Heart right ventricle (tissue), 16 donors: Measurements from ENCODE around the gene RAB11A. TPM values are rescaled to one million over a fixed set of nuclear protein-coding genes. Genes with fewer than 3 reads are reported as not detected.

ENCODE experiments used
- ATAC-seq, 8 donors: fragments of 200-7000 bp; cut with Tn5 transposase; one replicate each; pipeline ENCODE4 v1.9.1; 2020; ENCODE audit warnings: mild to moderate bottlenecking in 8 of 8, moderate library complexity in 8 of 8, moderate number of reproducible peaks in 1 of 8
- DNase-seq, 2 donors: peaks; one replicate each; pipeline ENCODE4 v3.0.0-alpha.2; 2020
- H3K27ac ChIP-seq, 10 donors: fragments of 200-600 bp; sonication (generic) in 2 of 10; one replicate each; pipeline versions ENCODE4 v1.5.0 to v1.8.0; 2020 to 2022; ENCODE audit warnings: mild to moderate bottlenecking in 3 of 10
- H3K27me3 ChIP-seq, 7 donors: fragments of 200-600 bp; one replicate each; pipeline ENCODE4 v1.8.0; 2021 to 2022; ENCODE audit warnings: mild to moderate bottlenecking in 2 of 7
- H3K36me3 ChIP-seq, 9 donors: fragments of 200-600 bp; sonication (generic) in 1 of 9; one replicate each; pipeline versions ENCODE4 v1.5.0 to v1.8.0; 2020 to 2022; ENCODE audit warnings: mild to moderate bottlenecking in 2 of 9
- H3K4me1 ChIP-seq, 9 donors: fragments of 200-600 bp; sonication (generic) in 1 of 9; one replicate each; pipeline versions ENCODE4 v1.5.0 to v1.8.0; 2020 to 2022; ENCODE audit warnings: mild to moderate bottlenecking in 4 of 9
- H3K4me3 ChIP-seq, 10 donors: fragments of 200-600 bp; sonication (generic) in 2 of 10; one replicate each; pipeline versions ENCODE4 v1.5.0 to v1.8.0; 2020 to 2022; ENCODE audit warnings: mild to moderate bottlenecking in 7 of 10, moderate library complexity in 2 of 10
- H3K9me3 ChIP-seq, 11 donors: fragments of 200-600 bp in 10 of 11; sonication (generic) in 2 of 11; one replicate each; pipeline versions ENCODE4 v1.5.0 to v1.8.0; 2013 to 2022; ENCODE audit warnings: mild to moderate bottlenecking in 2 of 11, control low read depth in 1 of 11, moderate library complexity in 1 of 11
- CTCF ChIP-seq, 9 donors: fragments of 200-600 bp; sonication (generic) in 2 of 9; IDR thresholded peaks; one replicate each; pipeline versions ENCODE4 v1.5.0 to v1.8.0; 2021 to 2022; ENCODE audit warnings: antibody characterized with exemption in 9 of 9, mild to moderate bottlenecking in 5 of 9, moderate library complexity in 1 of 9
- intact Hi-C, 10 donors: fragments of 100-400 bp; cut with DNase I; formaldehyde crosslinking; loops; one replicate each; pipeline versions ENCODE4 v1.11.1 to v1.14.2; 2022
- polyA plus RNA-seq, 2 donors: library from polyadenylated mRNA; stranded (reverse); fragments of 200-250 nt; gene quantifications; one replicate each; pipeline ENCODE4 v1.2.3, GENCODE V29; 2013
- total RNA-seq, 10 donors: library from RNA; stranded (reverse); fragmentation: NEBNext Ultra II Directional in 3 of 10; extraction: Animal tissue kit (Norgen Biotek cat#: 25700) in 3 of 10; gene quantifications; one replicate each; pipeline versions ENCODE4 v1.2.1 to v1.2.4, GENCODE V29; 2021 to 2023
- donor health status: Arrhythmogenic right ventricular cardiomyopathy.
- donor health status: ischemic (EF 13 %, LVEDD 7.1; RV severe dilation, severe dysfunction).
- donor health status: healthy with polysubstance abuse.
- donor health status: DM: no; HTN: yes; CAD: no.
- donor health status: DM: no; HTN: no; CAD: no.
- donor health status: ischemic (EF 25% LVEDD 6.9; RV normal size, moderate dysfunction).
- donor health status: ischemic (EF 25% LVEDD 5.7; RV mildly dilated, moderate dysfunction).
- donor health status: healthy.
- donor health status: DM: yes; HTN: yes; CAD: no.
- donor health status: Ischemic cardiomyopathy.
- donor health status: ischemic (EF 35%, LVEDD 5.7; RV mildly dilated, moderate dysfunction).
- donor health status: nonischemic (EF 11% LVEDD 7.7; RV severe dilation, severe dysfunction).
- donor health status: DM: yes; HTN: yes; CAD: no.
- donor health status: PGD.
- donor health status: ischemic (EF 29% LVEDD 5.4; RV normal size, mild dysfunction).
- donor health status: nonischemic (EF 23%, LVEDD 6.1; RV moderate dilation, normal function).

Gene RAB11A
- total and polyA plus RNA-seq, 12 donors: 28.5 to 211 (median 150) TPM

DNA sequence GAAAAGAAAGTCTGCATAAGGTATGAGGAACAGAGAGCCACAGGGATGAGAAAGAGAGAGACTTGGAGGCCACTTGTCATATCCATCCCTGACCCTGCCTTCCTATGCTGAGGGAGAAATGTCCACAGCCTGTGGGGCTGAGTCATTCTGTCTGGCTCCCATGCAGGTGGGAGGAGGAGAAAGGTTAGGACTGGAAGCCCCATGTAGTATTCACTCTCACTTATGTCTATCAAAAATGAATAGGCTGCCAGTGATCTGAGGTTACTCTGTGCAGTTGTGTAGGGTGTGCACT lies 71.3 kb downstream of the RAB11A start:
- no peak for TF ChIP-seq CTCF (IDR thresholded peaks at IDR 0.05)
- peak overlapping the region in 7 of 10 donors; percentile 26 to 57 (median 48) for H3K27ac ChIP-seq
- intact Hi-C loops: no loop called here

More for the DNA sequence above, 71.3 kb downstream of the RAB11A start:
- Histone ChIP-seq H3K27me3 (no peaks in the 10 kb centered on the region), H3K9me3 (no peaks in the 10 kb centered on the region), H3K4me3 (no peak overlapping the region), H3K36me3 (no peaks in the 10 kb centered on the region), H3K4me1 (peaks cover 0 to 28% (median 13%) of the 10 kb centered on the region in 9 donors)
- DNase-seq (no peak), ATAC-seq (peak; percentile 15 to 60 (median 48))

Other genes with a start within 250 kb of the RAB11A start
- 1 to 10 TPM; 1.3 to 5.3 (median 2.2) TPM for gene SLC24A1, start 247.6 kb upstream of the RAB11A start, total RNA-seq
- gene SLC24A1, start 247.6 kb upstream of the RAB11A start, polyA plus RNA-seq: 1 to 10 TPM; 1.2 to 1.5 TPM
- gene DENND4A, start 77.2 kb upstream of the RAB11A start, total RNA-seq: 10 to 100 TPM; 12.4 to 23.8 (median 16.9) TPM
- 1 to 10 TPM; 3.2 to 5.0 TPM for gene DENND4A, start 77.2 kb upstream of the RAB11A start, polyA plus RNA-seq